HG02884 (cell line): ENCODE measurements around the gene SEC16A.
A peak's percentile ranks its signal among the peaks of the same experiment; 100 is the strongest.

Experiments
- ATAC-seq: cut with Tn5 transposase; IDR thresholded peaks from one replicate; pipeline ENCODE4 v1.9.1; 2021; ENCODE audit warnings: mild to moderate bottlenecking, moderate library complexity; ENCODE audit not compliant: unreplicated experiment

The SEC16A gene

DNA sequence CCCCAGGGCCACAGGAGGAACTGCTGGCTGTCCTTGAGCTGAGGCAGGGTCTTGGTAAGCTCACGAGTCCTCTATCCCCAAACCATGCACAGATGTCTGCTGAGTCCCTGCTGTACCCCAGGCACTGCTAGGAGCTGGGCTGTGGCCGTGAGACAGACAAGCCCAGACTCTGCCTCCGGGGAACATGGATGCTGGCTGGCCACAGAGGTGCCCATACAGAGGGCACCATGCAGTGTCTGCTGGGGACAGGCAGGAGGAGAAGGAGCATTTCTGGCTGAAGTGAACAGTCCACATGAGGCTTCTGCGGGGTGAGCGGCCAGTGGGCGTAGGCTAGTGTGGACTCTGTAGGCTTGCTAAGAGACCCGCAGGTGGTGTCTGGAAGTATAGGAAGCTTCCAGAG is 4.8 kb upstream of the SEC16A start:
- ATAC-seq = no peak

DNA sequence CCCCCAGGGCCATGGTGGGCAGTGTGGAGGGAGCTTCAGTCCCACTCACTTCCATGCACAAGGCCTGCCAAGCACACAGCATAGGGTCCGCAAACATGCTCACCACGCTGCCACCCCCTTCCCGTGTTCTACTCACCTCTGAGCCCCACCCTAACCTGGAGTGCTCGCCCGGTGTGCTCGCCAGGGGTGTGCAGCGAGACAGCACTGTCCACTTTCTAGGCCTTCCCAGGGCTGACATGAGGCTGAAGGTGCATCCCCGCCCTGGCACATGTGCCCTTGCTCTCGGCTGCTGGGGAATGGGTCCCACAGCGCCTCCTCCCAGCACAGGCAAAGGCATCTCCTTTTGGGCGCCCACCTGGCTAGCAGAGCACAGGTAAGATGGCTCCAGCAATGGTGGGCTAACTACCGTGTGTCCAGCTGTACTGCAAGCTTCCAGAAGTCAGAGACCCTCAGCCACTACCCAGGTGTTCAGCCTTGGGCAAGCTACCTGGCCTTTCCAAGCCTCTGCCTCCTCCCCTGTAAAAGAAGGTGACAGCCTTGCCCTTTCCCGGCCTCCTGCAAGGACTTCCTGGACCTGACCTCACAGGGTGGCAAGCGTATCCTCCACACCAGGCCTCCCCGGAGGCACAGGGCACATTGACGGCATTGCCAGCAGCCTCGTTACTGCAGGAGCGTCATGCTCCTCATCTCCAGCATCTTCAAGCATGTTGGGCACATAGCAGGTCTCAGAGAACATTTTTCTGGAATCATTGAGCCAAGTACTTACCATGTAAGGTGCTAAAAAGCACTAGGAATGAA is 4.2 kb upstream of the SEC16A start:
- no peak for ATAC-seq

DNA sequence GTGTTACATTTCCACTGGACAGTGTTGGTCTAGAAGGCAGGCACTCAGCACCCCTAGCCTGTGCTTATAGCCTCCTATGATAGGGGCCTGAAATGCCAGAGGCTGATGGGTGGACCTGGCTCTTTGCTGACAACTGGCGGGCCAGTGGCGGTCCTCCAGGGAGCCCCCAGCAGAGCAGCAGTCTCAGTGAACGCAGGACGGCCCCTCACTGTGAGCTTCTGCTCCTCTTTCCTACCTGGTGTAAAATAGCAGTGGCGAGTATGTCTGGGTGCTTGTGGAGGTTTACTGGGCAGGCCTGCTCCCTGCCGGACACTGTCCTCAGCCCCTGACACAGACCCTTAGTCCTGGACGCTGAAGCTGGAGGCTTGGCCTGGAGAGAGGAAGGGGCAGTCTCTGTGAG is 3.3 kb upstream of the SEC16A start:
- ATAC-seq = no peak

DNA sequence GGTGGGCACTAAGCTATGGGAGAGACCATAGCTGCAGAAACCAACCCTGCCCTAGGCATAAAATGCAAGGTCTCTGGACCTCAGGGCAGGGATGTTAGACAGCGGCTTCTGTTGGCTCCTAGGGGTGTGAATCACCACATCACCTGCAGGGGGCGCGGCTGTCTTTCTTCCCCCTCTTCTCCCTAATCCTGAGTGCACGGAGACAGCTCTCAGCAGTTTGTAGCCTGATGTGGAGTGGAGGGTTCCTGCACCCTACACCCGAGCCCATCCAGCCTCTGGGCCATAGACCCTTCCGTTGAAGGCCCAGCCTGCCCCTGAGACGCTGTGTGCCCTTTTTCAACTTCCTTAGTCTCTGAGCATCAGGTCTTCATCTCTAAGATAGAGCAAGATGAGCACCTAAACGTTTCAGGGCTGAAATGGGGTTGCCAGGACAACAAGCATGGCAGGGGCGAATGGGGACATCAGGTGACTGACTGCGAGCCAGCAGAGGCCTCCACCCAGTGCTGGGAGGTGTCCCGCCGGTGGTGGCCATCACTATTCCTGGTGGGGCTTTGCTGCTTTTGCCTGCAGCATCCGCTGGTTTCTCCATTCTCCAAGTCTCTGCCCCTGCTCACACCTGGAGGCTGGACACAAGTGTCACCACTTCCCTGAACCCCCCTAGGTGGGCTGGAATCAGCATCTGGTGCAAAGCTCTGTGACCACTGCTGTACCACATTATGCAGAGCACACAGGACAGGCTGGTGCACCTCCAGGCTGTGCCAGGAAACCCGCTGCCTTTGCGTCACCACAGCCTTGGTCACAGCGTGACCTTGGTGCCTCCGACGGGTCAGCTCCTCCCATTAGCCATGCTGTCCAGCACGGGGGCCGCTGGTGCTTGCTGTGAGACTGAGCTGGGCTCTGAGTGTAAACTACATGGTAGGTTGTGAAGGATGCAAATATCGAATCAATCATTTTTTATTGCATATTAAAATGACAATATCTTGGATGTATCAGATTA is 2.5 kb upstream of the SEC16A start:
- no peak for ATAC-seq

DNA sequence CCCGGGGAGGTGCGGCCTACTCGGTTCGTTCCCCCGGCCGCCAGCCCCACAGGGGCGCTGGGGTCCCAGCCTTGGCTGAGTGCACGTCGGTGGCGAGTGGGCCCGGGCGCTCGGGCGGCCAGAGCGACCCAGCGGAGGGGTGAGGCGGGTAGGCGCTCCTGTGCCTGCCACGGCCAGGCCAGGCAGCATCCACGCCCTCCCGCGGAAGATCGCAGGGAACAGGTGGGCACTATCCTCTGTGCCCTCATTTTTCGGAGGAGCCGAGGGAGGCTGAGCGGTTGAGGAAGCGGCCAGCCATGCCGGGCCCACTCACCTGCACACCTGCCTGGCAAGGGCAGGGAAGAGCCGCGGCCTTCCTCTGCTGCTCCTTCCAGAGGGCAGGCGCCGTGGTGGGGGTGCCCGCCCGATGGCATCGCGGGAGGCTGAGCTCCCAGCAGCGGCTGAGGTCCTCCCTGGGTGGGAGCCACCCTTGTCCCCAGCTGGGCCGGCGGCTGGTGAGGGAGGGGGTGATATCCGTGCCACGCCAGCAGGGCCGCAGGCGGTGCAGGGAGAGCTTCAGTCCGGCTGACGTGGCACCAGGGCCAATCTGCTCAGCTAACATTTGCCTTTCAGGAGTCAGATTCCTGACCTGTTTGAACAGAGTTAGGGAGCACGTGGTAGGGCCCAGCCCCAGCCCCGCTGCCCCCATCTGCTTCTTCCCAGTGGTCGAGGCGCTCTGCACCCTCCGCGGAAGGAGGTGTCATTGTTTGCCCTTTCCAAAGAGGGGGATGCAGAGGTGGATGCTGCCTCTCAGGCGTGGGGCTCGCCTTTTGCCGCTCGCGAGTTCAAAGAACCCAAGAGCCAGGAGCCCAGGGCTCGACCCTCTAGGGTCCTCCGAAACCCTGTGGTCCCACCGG is 1.6 kb upstream of the SEC16A start:
- no peak for ATAC-seq

DNA sequence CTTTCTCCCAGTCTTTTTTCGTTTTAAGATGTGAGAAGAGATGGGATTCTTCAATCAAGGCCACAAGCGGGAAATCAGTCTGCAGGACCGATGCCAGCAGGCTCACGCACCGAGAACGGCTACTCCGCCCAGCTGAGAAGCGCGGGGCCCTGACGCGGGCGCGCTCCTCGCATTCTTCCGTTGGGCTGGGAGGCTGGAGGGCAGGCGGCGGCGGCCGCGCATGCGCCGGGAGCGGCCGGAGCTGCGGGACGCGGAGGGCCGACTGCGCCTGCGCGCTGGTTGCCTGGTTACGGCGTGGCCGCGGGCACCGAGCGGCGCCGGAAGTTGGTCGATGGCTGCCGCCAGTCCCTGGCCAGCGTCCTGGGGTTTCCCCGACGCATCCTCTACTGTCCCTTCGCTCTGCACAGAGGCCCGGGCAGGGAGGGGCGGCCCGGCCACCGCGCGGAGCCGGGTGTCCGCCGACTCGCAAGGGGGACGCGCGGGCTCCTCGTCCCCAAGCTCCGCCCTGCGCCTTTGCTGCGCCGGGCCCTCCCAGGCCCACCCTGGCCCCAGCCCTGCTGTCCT is 831 bp upstream of the SEC16A start:
- peak; percentile 58 for ATAC-seq

DNA sequence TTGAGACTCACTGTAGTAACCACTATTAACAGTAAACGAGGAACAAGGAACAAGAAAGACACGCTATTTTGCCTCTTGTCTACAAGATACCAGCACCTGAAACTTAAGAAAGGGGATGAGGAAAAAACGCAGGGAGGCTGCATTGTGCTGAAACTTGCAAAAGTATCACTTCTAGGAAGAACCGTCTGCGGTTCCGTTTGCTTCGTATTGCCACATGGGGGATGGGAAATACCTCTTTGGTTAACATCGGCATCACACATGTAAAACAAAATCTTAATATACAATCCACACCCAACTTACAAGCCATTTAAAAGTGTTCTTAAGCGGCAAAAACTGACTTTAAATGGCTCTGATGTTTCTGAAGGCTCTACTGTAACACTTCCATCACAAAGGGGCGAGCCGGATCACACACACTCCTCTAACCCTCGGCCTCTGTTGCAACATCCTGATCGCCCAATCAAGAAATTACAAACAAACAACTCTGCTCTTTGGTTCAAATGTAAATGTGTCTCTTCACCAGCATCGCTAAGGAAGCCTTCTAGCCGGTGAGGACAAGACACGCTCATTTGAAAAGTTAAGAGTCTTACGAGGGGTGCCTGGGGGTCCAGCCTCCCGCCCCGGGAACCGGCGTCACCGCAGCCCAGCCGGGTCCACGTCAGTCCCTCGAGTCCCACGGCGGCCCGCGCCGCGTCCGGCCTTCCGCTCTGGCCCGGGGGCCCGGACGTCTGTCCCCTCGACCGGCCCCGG is 621 bp downstream of the SEC16A start:
- ATAC-seq = peak; percentile 5

DNA sequence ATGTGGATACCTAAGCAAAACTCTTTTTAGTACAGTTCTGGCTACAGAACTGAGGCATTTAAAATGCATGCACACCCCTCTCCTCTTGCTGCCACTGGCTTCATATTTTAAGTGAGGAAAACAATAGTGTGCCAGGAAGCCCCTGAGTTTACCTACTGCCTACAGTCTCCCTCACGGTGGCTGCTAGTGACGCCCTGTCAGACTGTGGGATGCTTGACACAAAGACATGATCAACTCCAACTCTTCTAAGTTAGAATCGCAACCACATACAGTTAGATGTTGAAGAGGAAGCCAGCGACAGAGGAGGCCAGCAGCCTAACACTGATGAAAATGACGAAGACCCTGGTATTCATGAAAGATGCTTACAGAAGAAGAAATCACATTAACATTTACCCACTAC is 1.3 kb downstream of the SEC16A start:
- no peak for ATAC-seq

DNA sequence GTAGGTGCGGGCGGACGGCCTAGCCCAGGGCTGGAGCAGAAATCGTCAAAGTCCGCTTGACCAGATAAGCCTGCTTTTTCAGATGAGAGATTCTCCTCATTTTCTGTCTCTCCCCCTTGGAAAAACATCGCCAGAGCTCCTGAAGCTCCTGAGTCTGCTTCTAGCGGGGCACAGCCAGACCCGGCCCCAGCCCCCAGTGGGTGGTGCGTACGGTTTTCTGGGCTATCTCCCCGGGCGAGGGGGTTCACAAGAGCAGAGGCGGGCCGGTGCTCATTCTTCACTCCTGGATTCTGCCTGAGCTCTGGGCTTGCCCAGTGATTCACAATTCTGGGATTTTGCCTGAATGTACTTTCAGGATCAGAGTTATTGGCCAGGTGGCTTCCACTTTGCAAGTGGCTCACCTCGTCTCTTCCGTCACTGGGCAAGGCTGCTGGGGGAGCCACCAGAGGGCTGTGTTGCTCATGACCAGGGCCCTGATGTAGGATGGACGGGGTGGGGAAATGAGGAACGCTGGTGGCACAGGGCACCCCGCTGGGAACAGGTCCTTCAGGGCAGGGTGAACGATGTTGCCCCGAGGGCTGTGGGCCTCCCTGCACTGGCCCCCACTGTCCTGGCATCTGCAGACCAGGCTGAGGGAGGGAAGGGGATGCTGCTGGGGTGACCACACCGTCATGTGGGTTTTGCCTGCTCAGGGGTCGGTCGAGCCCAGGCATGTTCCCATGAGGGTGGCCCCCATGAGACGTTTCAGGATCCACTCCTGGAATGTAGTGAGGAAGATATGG is 6.3 kb downstream of the SEC16A start:
- no peak for ATAC-seq

DNA sequence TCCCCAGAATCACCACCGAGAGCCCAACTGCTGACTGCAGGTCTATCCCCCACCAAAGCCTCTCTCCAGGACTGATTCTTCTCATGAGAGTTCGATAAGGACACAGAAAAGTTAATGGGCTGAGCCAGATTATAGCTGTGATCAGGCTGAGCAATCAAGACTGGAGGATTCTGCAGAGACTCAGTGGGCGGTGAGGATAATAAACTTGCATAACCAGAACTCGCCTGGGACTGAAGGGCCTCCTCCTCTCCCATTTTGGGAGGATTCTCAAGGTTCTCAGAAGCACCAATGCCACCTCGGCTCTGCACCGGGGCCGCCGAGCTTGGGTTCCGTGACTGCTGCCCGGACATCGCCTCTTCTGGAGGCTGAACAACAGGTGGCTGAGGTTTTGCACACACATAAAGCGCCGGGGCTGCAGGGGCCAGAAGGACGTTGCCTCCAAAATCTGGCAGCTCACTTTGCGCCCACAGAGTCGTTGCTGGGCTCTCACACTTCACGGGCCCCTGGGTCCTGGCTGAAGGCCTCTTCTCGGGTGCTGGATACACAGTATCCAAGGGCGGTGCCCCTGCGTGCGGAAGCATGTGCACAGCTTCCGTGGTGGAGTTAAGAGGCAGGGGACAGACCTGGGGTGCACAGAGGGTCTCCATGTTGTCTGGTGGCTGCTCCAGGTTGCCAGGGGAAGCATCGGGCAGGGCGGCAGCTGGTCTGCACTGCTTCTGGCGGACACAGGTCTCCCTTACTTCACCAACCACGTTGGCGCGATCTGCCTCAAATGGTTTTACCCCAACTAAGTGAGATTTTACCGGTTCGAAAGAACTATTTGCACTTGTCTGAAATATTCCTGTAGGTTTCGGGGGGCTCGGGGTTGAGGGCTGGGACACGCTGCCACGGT is 7.6 kb downstream of the SEC16A start:
- ATAC-seq = no peak

DNA sequence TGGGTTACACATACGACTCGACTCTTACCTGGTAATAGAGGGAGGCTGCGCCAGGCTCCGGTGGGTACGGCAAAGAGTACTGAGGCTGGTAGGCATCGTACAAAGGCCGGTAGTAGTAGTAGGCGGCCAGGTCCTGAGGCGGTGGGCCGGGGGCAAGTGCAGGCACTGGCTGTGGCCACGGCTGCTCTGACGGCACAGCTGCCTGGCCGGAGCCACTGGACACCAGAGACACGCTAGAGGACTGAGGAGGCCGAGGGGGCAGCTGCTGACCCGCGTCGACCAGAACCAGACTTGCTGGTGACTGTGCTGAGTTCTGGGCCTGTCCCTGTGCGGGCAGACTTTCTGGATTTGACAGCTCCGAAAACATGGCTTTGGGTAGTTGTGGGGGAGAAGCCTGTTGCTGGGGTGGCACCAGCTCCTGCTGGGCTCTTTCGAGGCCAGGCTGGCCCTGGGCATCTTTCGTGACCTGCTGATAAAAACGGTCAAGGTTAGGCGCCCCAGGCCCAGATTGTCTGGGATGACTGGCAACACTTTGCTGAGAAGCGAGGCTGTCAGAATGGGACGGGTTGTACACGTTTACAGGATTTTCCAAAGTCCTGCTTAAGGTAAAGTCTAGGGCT is 8.7 kb downstream of the SEC16A start:
- ATAC-seq = no peak

DNA sequence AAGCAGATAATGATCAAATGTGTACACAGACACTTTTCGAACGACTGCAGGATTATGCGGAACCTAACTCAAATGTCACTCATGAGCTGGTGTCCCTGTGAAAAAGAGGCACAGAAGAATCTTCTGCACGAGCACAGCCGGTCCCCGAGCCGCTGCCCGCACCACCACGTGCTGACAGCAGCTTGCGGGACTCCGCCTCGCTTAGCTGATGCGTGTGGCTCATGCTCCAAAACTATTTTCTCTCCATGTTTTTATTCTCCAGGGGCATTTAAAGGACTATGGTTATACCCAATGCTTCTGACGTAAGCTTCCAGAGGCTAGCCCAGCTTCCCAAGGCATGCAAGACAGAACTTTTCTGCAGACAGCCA is 9.5 kb downstream of the SEC16A start:
- no peak for ATAC-seq

DNA sequence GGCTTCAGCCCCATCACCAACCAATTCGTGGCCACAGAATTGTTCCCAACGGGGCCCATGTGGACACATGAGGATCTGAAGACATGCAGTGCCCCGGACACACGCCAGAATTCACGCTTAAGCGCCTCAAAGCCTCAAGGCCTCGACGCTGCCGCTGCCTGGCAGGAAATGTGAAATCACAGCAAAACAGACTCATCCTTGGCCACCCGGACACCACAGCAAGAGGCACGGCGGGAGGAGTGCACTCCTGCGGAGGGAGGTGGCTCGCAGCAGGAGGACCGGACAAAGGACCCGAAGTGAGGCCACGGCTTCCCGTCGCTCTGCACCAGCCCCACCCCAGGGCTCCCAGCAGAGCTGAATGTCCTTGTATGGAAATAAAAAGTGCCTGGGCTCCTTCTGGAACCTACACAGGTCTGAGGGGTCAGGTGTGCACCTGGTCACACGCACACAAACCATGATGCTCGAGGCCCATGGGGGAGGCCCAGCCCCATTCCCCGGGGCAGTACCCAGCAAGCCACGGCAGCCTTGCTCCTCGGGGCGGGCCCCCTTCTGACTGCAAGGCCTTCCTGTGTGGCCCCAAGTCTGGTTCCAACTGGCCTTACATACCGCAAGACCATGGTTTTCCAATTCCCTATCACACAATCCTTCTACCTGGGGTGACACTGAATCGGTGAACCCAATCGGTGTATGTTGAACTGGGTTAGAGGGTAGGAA is 10.0 kb downstream of the SEC16A start:
- ATAC-seq = no peak

DNA sequence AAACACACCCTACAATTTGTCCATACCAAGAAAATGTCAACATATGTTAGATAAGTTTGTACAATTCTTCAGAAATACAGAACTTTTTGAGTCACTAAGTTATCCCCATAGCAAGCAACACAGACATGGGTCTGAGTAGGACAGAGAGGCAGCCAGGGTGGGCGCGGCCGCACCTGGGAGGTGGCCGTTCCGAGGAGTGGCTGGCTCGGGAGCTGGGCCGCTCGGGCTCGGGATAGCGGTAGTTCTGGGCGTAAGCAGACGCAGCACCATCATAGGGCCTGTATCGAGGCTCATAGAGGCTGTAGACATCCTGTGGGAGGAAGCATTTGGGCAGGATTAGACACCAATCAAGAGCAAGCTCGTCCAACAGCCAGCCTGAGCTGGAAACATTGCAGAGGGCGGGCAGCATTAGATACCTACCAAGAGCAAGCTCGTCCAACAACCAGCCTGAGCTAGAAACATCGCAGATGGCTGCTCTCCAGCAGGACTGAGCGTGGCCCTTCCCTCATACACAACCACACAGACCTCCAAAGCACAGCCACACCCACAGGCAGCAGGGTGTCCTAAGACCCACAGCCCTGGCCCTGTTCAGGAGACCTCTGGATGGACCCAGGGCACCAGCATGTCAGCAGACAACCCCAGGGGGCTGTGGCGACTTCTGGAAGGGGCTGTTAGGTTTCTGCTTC is 10.9 kb downstream of the SEC16A start:
- no peak for ATAC-seq

DNA sequence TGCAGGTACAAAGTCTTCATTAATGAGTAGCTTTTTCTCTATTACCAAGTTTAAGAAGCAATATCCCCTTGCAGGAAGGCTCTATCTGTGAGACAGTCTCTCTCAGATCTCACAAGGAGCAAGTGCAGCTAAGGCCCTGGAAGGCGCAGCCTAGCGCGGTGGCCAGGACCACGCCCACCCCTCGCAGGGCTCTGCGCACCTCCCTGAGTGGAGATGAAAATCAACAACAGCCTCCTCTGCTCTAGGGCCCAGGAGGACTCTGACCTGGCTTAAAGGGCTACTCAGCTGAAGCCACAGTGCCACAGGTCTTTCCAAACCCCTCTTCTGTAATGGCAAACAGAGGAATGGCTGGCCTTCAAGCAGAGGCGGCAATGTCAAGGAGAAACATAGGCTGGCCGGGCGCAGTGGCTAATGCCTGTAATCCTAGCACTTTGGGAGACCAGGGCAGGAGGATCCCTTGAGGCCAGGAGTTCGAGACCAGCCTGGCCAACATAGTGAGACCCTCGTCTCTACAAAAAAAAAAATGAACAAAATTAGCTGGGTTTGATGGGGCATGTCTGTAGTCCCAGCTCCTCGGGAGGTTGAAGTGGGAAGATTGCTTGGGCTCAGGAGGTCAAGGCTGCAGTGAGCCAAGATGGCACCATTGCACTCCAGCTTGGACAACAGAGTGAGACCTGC is 11.9 kb downstream of the SEC16A start:
- ATAC-seq = no peak

DNA sequence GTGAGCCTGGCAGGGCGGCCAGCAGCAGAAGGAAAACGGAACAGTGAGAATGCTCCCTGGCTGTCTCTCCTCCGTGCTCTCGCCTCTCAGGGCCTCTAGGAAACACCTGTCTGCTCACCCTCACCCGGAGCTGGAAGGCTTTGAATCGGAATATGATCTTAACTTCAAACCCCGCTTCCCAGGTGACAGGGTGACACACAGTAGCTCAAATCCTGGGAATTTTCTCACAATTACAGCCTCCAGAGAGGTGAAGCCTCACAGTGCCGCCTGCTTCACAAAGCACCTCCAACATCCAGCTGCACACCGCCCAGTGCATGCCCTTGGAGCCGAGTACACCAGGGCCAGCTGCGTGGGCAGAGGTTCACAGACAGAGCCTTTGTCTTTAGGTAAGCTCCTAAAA is 12.5 kb downstream of the SEC16A start:
- ATAC-seq = no peak
